Prostate gland (tissue), 2 donors: Measurements from ENCODE around the gene WRNIP1.

ENCODE experiments used
- POLR2A ChIP-seq: fragments of 450-650 bp; IDR thresholded peaks from one replicate; pipeline ENCODE4 v1.6.1; 2016; ENCODE audit warnings: antibody characterized with exemption, mild to moderate bottlenecking
- TF ChIP-seq, protein P1 (sequence below), 4 experiments: fragments of 200-600 bp in 2 of 4; fragments of 450-650 bp in 2 of 4; sonication (generic) in 2 of 4; IDR thresholded peaks; 1 replicate in 3 of 4; 2 replicates in 1 of 4; pipeline ENCODE4 v1.5.1; 2016 to 2019; ENCODE audit warnings: antibody characterized with exemption in 4 of 4, mild to moderate bottlenecking in 2 of 4, moderate library complexity in 2 of 4

DNA sequence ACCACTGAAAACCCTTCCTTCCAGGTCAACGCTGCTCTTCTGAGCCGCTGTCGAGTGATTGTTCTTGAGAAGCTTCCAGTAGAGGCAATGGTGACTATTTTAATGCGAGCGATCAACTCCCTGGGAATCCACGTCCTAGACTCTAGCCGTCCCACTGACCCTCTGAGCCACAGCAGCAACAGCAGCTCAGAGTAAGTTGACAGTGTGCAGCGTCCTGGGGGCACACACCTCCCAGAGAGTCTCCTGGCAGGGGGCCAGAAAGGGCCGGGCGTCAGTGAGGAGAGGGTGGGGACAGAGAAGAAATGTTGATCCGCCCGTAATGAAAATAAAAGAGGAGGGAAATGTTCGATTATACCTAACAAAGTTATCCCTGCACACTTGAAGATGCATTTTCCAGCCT is 5.0 kb downstream of the WRNIP1 start:
- TF ChIP-seq POLR2A: no peak
- TF ChIP-seq, protein P1, sequence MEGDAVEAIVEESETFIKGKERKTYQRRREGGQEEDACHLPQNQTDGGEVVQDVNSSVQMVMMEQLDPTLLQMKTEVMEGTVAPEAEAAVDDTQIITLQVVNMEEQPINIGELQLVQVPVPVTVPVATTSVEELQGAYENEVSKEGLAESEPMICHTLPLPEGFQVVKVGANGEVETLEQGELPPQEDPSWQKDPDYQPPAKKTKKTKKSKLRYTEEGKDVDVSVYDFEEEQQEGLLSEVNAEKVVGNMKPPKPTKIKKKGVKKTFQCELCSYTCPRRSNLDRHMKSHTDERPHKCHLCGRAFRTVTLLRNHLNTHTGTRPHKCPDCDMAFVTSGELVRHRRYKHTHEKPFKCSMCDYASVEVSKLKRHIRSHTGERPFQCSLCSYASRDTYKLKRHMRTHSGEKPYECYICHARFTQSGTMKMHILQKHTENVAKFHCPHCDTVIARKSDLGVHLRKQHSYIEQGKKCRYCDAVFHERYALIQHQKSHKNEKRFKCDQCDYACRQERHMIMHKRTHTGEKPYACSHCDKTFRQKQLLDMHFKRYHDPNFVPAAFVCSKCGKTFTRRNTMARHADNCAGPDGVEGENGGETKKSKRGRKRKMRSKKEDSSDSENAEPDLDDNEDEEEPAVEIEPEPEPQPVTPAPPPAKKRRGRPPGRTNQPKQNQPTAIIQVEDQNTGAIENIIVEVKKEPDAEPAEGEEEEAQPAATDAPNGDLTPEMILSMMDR (IDR thresholded peaks at IDR 0.05): no peak
